ENCODE data around the gene CBL.

CBL gene

GRCh38 chr11:119347242-119347641 is 141.1 kb downstream of the CBL start:
- DNase-seq (ENCODE audit: low read depth), result no peak

GRCh38 chr11:119347940-119348605 is 141.9 kb downstream of the CBL start:
- no peak for DNase-seq (ENCODE audit: low read depth)

DNA sequence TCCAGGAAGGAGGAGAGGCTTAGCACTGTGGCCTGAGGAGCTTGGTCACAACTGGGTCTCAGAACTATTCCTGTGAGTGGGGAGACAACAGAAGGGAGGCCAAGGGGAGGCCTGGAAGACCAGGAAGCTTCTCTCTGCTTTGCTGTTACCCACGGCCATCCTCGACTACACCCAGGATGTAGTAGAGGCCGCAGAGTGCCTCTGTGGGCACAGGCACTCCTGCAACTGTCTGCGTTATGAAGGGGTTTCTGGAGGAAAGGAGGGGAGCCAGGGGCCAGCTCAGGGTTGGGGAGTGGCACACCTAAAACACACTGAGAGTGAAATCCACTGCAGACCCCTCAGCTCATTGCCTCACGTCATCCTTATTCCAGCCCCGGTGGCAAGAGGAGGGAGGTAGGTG is 144.2 kb downstream of the CBL start:
- DNase-seq (ENCODE audit: low read depth), result no peak

- DNase-seq (ENCODE audit: low read depth), result no peak
These were observed 145.1 kb downstream of the CBL start for GRCh38 chr11:119351232-119351631.

- no peak for DNase-seq (ENCODE audit: low read depth)
These were observed 146.7 kb downstream of the CBL start for GRCh38 chr11:119352857-119353260.

DNA sequence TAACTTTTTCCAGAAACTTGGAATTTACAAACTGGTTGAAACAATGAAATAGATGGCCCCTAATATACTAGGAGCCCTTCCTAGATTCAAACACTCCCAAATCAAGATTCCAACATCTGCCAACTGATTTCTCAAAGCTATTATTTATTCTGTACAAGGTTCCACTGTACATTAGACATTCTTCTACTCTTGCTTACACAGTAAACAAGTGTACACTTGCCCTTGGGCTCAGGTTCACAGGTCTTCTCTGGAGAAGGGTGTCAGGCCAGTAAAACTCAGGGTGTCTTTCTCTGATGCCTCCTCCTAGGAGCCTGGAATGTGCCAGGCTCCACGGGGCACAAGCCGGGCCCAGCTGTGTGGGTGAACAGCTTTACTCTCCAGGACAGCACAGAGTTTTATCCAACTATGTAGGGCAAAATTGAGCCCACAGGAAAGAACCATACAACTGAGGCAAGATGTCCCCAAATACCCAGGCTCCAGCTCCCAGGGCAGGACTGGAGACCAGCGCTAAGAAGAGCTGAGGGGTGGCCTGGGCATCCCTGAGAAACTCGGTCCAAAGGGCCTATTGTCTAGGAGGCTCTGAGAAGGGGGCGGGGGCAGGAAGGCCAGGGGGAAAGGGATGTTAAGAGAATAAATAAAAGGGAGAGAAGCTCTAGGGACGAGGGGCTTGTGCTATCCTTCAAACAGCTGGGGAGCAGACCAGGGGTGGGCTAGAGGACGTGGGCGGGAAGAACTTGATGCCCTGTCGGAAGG is 149.1 kb downstream of the CBL start:
- DNase-seq (ENCODE audit: low read depth), result no peak

- peak; percentile 84 for DNase-seq (ENCODE audit: low read depth)
These were observed 150.4 kb downstream of the CBL start for GRCh38 chr11:119356349-119357031.

GRCh38 chr11:119357074-119357473 is 150.9 kb downstream of the CBL start:
- no peak for DNase-seq (ENCODE audit: low read depth)
